Measurements from ENCODE around the gene ACAP1. TPM values are rescaled to one million over a fixed set of nuclear protein-coding genes. Genes with fewer than 3 reads are reported as not detected.

Gene ACAP1
- total RNA-seq, 1 donor from 2014 or later, result 16.0 TPM

GRCh38 chr17:7394452-7395191 is 58.3 kb downstream of the ACAP1 start, which contains the start of gene PLSCR3:
Gene PLSCR3, minus strand, starts transcription at chr17:7394525. Its CDS starts 415 bp downstream, at chr17:7394110.
- no peaks in the 10 kb centered on the region for H3K9me3 Mint-ChIP-seq (ENCODE audit: unreplicated experiment)
- peak within 1 kb of the TSS; percentile 81 for H3K27ac ChIP-seq (ENCODE audit: low read depth, low read length)
- H3K36me3 ChIP-seq (ENCODE audit: insufficient read depth, low read length), result peaks cover 17% of the 10 kb centered on the region
- TF ChIP-seq, protein P1, sequence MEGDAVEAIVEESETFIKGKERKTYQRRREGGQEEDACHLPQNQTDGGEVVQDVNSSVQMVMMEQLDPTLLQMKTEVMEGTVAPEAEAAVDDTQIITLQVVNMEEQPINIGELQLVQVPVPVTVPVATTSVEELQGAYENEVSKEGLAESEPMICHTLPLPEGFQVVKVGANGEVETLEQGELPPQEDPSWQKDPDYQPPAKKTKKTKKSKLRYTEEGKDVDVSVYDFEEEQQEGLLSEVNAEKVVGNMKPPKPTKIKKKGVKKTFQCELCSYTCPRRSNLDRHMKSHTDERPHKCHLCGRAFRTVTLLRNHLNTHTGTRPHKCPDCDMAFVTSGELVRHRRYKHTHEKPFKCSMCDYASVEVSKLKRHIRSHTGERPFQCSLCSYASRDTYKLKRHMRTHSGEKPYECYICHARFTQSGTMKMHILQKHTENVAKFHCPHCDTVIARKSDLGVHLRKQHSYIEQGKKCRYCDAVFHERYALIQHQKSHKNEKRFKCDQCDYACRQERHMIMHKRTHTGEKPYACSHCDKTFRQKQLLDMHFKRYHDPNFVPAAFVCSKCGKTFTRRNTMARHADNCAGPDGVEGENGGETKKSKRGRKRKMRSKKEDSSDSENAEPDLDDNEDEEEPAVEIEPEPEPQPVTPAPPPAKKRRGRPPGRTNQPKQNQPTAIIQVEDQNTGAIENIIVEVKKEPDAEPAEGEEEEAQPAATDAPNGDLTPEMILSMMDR (IDR thresholded peaks at IDR 0.05; ENCODE audit: insufficient read depth, low read depth, low read length), result peak; percentile 21
- no peak for TF ChIP-seq EZH2 (IDR thresholded peaks at IDR 0.05; ENCODE audit: insufficient read depth, low read length)
- DNase-seq (ENCODE audit: low read depth) (peak; percentile 70), FAIRE-seq (no peak)
- peaks cover 26% of the 10 kb centered on the region for H4K20me1 ChIP-seq (ENCODE audit: insufficient read depth, low read length)
- H2AFZ ChIP-seq (ENCODE audit: low read depth, low read length), result peak within 1 kb of the TSS; percentile 90
- peaks cover 23% of the 10 kb centered on the region for H3K79me2 ChIP-seq (ENCODE audit: insufficient read depth, low read length)
- peak within 1 kb of the TSS; percentile 86 for H3K4me3 ChIP-seq (ENCODE audit: insufficient read depth, low read depth, low read length)
- H3K4me1 Mint-ChIP-seq (ENCODE audit: low read depth, unreplicated experiment), result peaks cover 5% of the 10 kb centered on the region
- H3K9ac ChIP-seq (ENCODE audit: low read length), result peak within 1 kb of the TSS; percentile 90
- peaks cover 16% of the 10 kb centered on the region for H3K36me3 Mint-ChIP-seq (ENCODE audit: low read depth, unreplicated experiment)
- H3K27me3 Mint-ChIP-seq (ENCODE audit: low read depth, unreplicated experiment), result no peaks in the 10 kb centered on the region
- peak within 1 kb of the TSS; percentile 86 for H3K27ac Mint-ChIP-seq (ENCODE audit: unreplicated experiment)
- peak within 1 kb of the TSS; percentile 92 for H3K4me3 Mint-ChIP-seq (ENCODE audit: unreplicated experiment)
- H3K27me3 ChIP-seq (ENCODE audit: insufficient read depth, low read length), result no peaks in the 10 kb centered on the region
- peaks cover 13% of the 10 kb centered on the region for H3K4me1 ChIP-seq (ENCODE audit: insufficient read depth, low read length)
- H3K9me3 ChIP-seq (ENCODE audit: insufficient read depth, low read depth, low read length), result no peaks in the 10 kb centered on the region
- peak within 1 kb of the TSS; percentile 99 for H3K4me2 ChIP-seq (ENCODE audit: low read length)

GRCh38 chr17:7396147-7396546 is 59.8 kb downstream of the ACAP1 start:
- peaks cover 18% of the 10 kb centered on the region for H3K79me2 ChIP-seq (ENCODE audit: insufficient read depth, low read length)
- Mint-ChIP-seq H3K4me3 (ENCODE audit: unreplicated experiment) (no peak overlapping the region), H3K27me3 (ENCODE audit: low read depth, unreplicated experiment) (no peaks in the 10 kb centered on the region), H3K27ac (ENCODE audit: unreplicated experiment) (no peak overlapping the region), H3K9me3 (ENCODE audit: unreplicated experiment) (no peaks in the 10 kb centered on the region), H3K36me3 (ENCODE audit: low read depth, unreplicated experiment) (peaks cover 12% of the 10 kb centered on the region), H3K4me1 (ENCODE audit: low read depth, unreplicated experiment) (peaks cover 7% of the 10 kb centered on the region)
- no peak overlapping the region for H3K27ac ChIP-seq (ENCODE audit: low read depth, low read length)
- H4K20me1 ChIP-seq (ENCODE audit: insufficient read depth, low read length), result peaks cover 10% of the 10 kb centered on the region
- no peaks in the 10 kb centered on the region for H3K9me3 ChIP-seq (ENCODE audit: insufficient read depth, low read depth, low read length)
- FAIRE-seq, result no peak
- no peaks in the 10 kb centered on the region for H3K27me3 ChIP-seq (ENCODE audit: insufficient read depth, low read length)
- H3K4me2 ChIP-seq (ENCODE audit: low read length), result no peak overlapping the region
- peaks cover 13% of the 10 kb centered on the region for H3K4me1 ChIP-seq (ENCODE audit: insufficient read depth, low read length)
- no peak for DNase-seq (ENCODE audit: low read depth)
- H3K36me3 ChIP-seq (ENCODE audit: insufficient read depth, low read length), result peaks cover 12% of the 10 kb centered on the region
- no peak for TF ChIP-seq EZH2 (IDR thresholded peaks at IDR 0.05; ENCODE audit: insufficient read depth, low read length)
- TF ChIP-seq, protein P1 (IDR thresholded peaks at IDR 0.05; ENCODE audit: insufficient read depth, low read depth, low read length), result no peak
- no peak overlapping the region for H2AFZ ChIP-seq (ENCODE audit: low read depth, low read length)
- H3K9ac ChIP-seq (ENCODE audit: low read length), result no peak overlapping the region
- H3K4me3 ChIP-seq (ENCODE audit: insufficient read depth, low read depth, low read length), result no peak overlapping the region

GRCh38 chr17:7398612-7399011 is 62.3 kb downstream of the ACAP1 start:
- Histone ChIP-seq H3K4me2 (ENCODE audit: low read length) (no peak overlapping the region), H3K27ac (ENCODE audit: low read depth, low read length) (no peak overlapping the region), H3K79me2 (ENCODE audit: insufficient read depth, low read length) (peaks cover 14% of the 10 kb centered on the region), H3K27me3 (ENCODE audit: insufficient read depth, low read length) (no peaks in the 10 kb centered on the region), H3K36me3 (ENCODE audit: insufficient read depth, low read length) (no peaks in the 10 kb centered on the region), H3K9ac (ENCODE audit: low read length) (no peak overlapping the region), H3K4me3 (ENCODE audit: insufficient read depth, low read depth, low read length) (no peak overlapping the region), H3K9me3 (ENCODE audit: insufficient read depth, low read depth, low read length) (no peaks in the 10 kb centered on the region), H4K20me1 (ENCODE audit: insufficient read depth, low read length) (peaks cover 4% of the 10 kb centered on the region), H3K4me1 (ENCODE audit: insufficient read depth, low read length) (peaks cover 14% of the 10 kb centered on the region), H2AFZ (ENCODE audit: low read depth, low read length) (no peak overlapping the region)
- TF ChIP-seq, protein P1 (IDR thresholded peaks at IDR 0.05; ENCODE audit: insufficient read depth, low read depth, low read length), result no peak
- TF ChIP-seq EZH2 (IDR thresholded peaks at IDR 0.05; ENCODE audit: insufficient read depth, low read length), result no peak
- no peaks in the 10 kb centered on the region for H3K9me3 Mint-ChIP-seq (ENCODE audit: unreplicated experiment)
- peak overlapping the region; percentile 11 for H3K4me3 Mint-ChIP-seq (ENCODE audit: unreplicated experiment)
- DNase-seq (ENCODE audit: low read depth), result no peak
- no peak for FAIRE-seq
- H3K27me3 Mint-ChIP-seq (ENCODE audit: low read depth, unreplicated experiment), result no peaks in the 10 kb centered on the region
- H3K27ac Mint-ChIP-seq (ENCODE audit: unreplicated experiment), result no peak overlapping the region
- peaks cover 12% of the 10 kb centered on the region for H3K4me1 Mint-ChIP-seq (ENCODE audit: low read depth, unreplicated experiment)
- H3K36me3 Mint-ChIP-seq (ENCODE audit: low read depth, unreplicated experiment), result peaks cover 4% of the 10 kb centered on the region
